Measurements from ENCODE around the gene LRRC1.

Gene LRRC1

DNA sequence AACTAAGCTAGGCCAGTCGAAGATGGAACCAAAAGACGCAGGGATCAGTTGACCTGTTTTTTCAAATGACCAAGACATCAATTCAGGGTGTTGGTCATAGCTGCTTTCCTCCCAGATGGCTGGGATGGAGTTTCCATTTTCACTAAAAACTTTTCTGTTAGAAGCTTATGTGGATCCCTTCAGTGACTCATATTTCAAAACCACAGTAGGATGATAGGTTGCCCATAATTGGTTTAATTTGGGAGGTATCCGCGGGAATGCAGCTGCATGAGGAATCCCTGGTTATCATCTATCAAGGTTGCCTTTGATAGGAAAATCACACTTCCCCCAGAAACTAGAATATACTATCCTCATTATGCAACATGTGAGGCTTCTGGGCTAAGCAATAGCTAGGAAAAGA is 165.5 kb downstream of the LRRC1 start:
- TF ChIP-seq CTCF (IDR thresholded peaks at IDR 0.05) = no peak
- Histone ChIP-seq H3K4me1 (ENCODE audit: control insufficient read depth in 1 of 2, insufficient read depth in 1 of 2, low read depth in 1 of 2, low read length in 1 of 2) (no peaks in the 10 kb centered on the region), H3K27me3 (no peaks in the 10 kb centered on the region), H3K36me3 (no peaks in the 10 kb centered on the region), H3K27ac (no peak overlapping the region), H3K4me3 (ENCODE audit: low read depth in 1 of 2, low read length in 1 of 2) (no peak overlapping the region), H3K9me3 (no peaks in the 10 kb centered on the region)

GRCh38 chr6:53961679-53962370 is 167.0 kb downstream of the LRRC1 start:
- no peak overlapping the region for H3K27ac ChIP-seq
- no peak for TF ChIP-seq CTCF (IDR thresholded peaks at IDR 0.05)

DNA sequence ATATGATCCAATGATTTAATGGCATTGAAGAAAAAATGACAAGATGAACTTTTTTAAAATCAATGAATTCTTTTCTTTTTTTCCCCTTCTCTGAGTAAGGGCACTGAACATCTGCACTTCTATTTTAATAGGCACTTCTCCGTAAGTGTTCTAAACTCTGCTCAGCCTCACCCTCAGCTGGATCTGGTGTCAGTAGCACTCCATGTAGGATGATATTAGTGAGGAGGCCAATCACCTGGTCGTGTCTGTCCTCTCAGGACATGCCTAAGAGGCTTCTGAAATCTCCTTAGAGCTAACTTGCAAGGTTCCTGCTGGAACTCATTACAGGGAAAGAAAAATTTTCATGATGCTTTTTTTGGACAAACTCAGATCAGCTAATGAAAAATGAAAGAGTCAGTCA is 167.8 kb downstream of the LRRC1 start:
- no peaks in the 10 kb centered on the region for H3K9me3 ChIP-seq
- H3K4me1 ChIP-seq (ENCODE audit: control insufficient read depth in 1 of 2, insufficient read depth in 1 of 2, low read depth in 1 of 2, low read length in 1 of 2) = no peaks in the 10 kb centered on the region
- no peak overlapping the region for H3K4me3 ChIP-seq (ENCODE audit: low read depth in 1 of 2, low read length in 1 of 2)
- no peaks in the 10 kb centered on the region for H3K36me3 ChIP-seq
- TF ChIP-seq CTCF (IDR thresholded peaks at IDR 0.05) = no peak
- no peak overlapping the region for H3K27ac ChIP-seq
- H3K27me3 ChIP-seq = no peaks in the 10 kb centered on the region

More at GRCh38 chr6:53961679-53962370, 167.0 kb downstream of the LRRC1 start:
- Histone ChIP-seq H3K4me1 (ENCODE audit: control insufficient read depth in 1 of 2, insufficient read depth in 1 of 2, low read depth in 1 of 2, low read length in 1 of 2) (no peaks in the 10 kb centered on the region), H3K4me3 (ENCODE audit: low read depth in 1 of 2, low read length in 1 of 2) (no peak overlapping the region), H3K9me3 (no peaks in the 10 kb centered on the region), H3K27me3 (no peaks in the 10 kb centered on the region), H3K36me3 (no peaks in the 10 kb centered on the region)

DNA sequence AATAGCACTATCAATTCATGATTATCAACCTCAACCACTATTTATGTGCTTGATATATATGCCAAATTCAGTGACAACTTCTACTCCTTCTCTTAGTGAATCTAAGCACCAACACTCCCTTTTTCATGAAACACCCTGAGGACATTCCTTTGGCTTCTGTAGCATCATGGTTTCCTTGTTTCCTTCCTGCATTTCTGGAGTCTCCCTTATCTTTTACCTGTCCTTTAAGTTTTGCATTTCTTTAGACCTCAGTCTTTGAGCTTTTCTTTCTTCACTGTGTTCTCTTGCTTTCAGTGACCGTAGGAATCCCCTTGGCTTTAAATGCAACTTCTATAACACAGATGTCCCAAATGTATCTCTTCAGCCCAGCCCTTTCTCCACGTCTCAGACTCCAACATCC is 172.6 kb downstream of the LRRC1 start:
- TF ChIP-seq CTCF (IDR thresholded peaks at IDR 0.05) = no peak
- Histone ChIP-seq H3K4me1 (ENCODE audit: control insufficient read depth in 1 of 2, insufficient read depth in 1 of 2, low read depth in 1 of 2, low read length in 1 of 2) (no peaks in the 10 kb centered on the region), H3K27me3 (no peaks in the 10 kb centered on the region), H3K36me3 (no peaks in the 10 kb centered on the region), H3K27ac (no peak overlapping the region), H3K4me3 (ENCODE audit: low read depth in 1 of 2, low read length in 1 of 2) (no peak overlapping the region), H3K9me3 (no peaks in the 10 kb centered on the region)

All from neutrophil (primary cell).